GM12878 (cell line): ENCODE measurements around the gene ZFP64. TPM values are rescaled to one million over a fixed set of nuclear protein-coding genes. Genes with fewer than 3 reads are reported as not detected.

Experiments used
- ATAC-seq: fragments of 200-7000 bp; cut with Tn5 transposase; 3 replicates; pipeline ENCODE4 v1.9.1; 2020; ENCODE audit warnings: mild to moderate bottlenecking, moderate library complexity
- BruUV-seq: library from RNA; stranded (reverse); fragments of 400-500 nt; replicated peaks from 2 replicates; lab custom pipeline; 2021; lab: Mats Ljungman, UMichigan
- CTCF ChIA-PET: fragments of 300-600 bp; sonication (Branson Sonifier 250); formaldehyde crosslinking; extraction: SDS; loops from one replicate; lab custom pipeline; 2021; ENCODE audit warnings: inconsistent platforms; lab: Yijun Ruan, JAX
- POLR2A ChIA-PET: fragments of 350-600 bp; formaldehyde crosslinking; extraction: SDS; loops from one replicate; lab custom pipeline; 2021; ENCODE audit warnings: inconsistent platforms; lab: Charles Lee
- RAD21 ChIA-PET: fragments of 300-600 bp; sonication (Branson Sonifier 250); formaldehyde crosslinking; loops from one replicate; lab custom pipeline; 2023; ENCODE audit warnings: antibody characterized with exemption; ENCODE audit not compliant: unreplicated experiment; lab: Charles Lee
- SMC1A ChIA-PET: fragments of 300-600 bp; sonication (Branson Sonifier 250); formaldehyde crosslinking; loops from one replicate; lab custom pipeline; 2023; ENCODE audit not compliant: unreplicated experiment, uncharacterized antibody; lab: Charles Lee
- DNase-seq: peaks from one replicate; pipeline ENCODE4 v3.0.0-alpha.2; 2011; ENCODE audit warnings: low read depth, low spot score
- FAIRE-seq: peaks from 3 replicates; lab custom pipeline; 2011; peaks lifted over from hg19 to GRCh38; lab: Jason Lieb, UNC
- H2AFZ ChIP-seq: 2 replicates; pipeline ENCODE4 v1.6.0; 2011; ENCODE audit warnings: low read depth, low read length, control low read depth; ENCODE audit not compliant: control insufficient read depth
- H3K27ac ChIP-seq: 2 replicates; pipeline ENCODE4 v1.5.1; 2011; ENCODE audit warnings: control low read depth; ENCODE audit not compliant: control insufficient read depth, insufficient read depth
- H3K27me3 ChIP-seq, 2 experiments: replicated peaks in 1 of 2; 2 replicates each; pipeline versions ENCODE4 v1.6.0 to v1.6.1; 2011; ENCODE audit warnings: low read length in 1 of 2; ENCODE audit not compliant: control insufficient read depth in 2 of 2, insufficient read depth in 2 of 2
- H3K36me3 ChIP-seq, 2 experiments: 2 replicates each; pipeline ENCODE4 v1.5.1; 2011; ENCODE audit warnings: low read length in 1 of 2; ENCODE audit not compliant: control insufficient read depth in 2 of 2, insufficient read depth in 2 of 2
- H3K4me1 ChIP-seq: 2 replicates; pipeline ENCODE4 v1.6.1; 2011; ENCODE audit warnings: mild to moderate bottlenecking, low read length, moderate library complexity, mixed read lengths; ENCODE audit not compliant: control insufficient read depth, insufficient read depth
- H3K4me2 ChIP-seq: 2 replicates; pipeline ENCODE4 v1.6.0; 2011; ENCODE audit warnings: control low read depth; ENCODE audit not compliant: control insufficient read depth, insufficient read depth
- H3K4me3 ChIP-seq: fragments of 200-600 bp; sonication (generic); 2 replicates; pipeline ENCODE4 v1.5.1; 2016
- H3K79me2 ChIP-seq: 2 replicates; pipeline ENCODE4 v1.6.0; 2011; ENCODE audit warnings: low read length; ENCODE audit not compliant: control insufficient read depth, insufficient read depth
- H3K9ac ChIP-seq: 2 replicates; pipeline ENCODE4 v1.8.0; 2011; ENCODE audit warnings: low read length, control low read depth, mixed read lengths; ENCODE audit not compliant: control insufficient read depth, insufficient read depth
- H3K9me3 ChIP-seq: replicated peaks from 3 replicates; pipeline ENCODE4 v1.5.1; 2011; ENCODE audit warnings: mild to moderate bottlenecking, low read length; ENCODE audit not compliant: control insufficient read depth, insufficient read depth
- H4K20me1 ChIP-seq: 2 replicates; pipeline ENCODE4 v1.6.0; 2011; ENCODE audit not compliant: control insufficient read depth, insufficient read depth
- EED ChIP-seq: sonication (generic); IDR thresholded peaks from 2 replicates; pipeline ENCODE4 v1.6.1; 2016; ENCODE audit warnings: antibody characterized with exemption, low read depth
- KDM1A ChIP-seq: fragments of 200-600 bp; sonication (generic); IDR thresholded peaks from 2 replicates; pipeline ENCODE4 v1.6.1; 2016; ENCODE audit warnings: borderline replicate concordance
- MLLT1 ChIP-seq: fragments of 450-650 bp; IDR thresholded peaks from 2 replicates; pipeline ENCODE4 v1.6.1; 2016; ENCODE audit warnings: mild to moderate bottlenecking
- RAD51 ChIP-seq: fragments of 450-650 bp; IDR thresholded peaks from 2 replicates; pipeline ENCODE4 v1.6.1; 2016; ENCODE audit warnings: moderate library complexity, mild to moderate bottlenecking, inconsistent platforms
- SUPT20H ChIP-seq: IDR thresholded peaks from 2 replicates; pipeline ENCODE4 v1.6.1; 2011; ENCODE audit warnings: low read depth, mild to moderate bottlenecking, low read length, moderate library complexity, borderline replicate concordance; ENCODE audit not compliant: control insufficient read depth
- ZNF274 ChIP-seq: IDR thresholded peaks from one replicate; pipeline ENCODE4 v1.8.0; 2011; ENCODE audit not compliant: insufficient read length, insufficient read depth
- ZNF622 ChIP-seq: fragments of 450-650 bp; IDR thresholded peaks from 2 replicates; pipeline ENCODE4 v1.6.1; 2017; ENCODE audit warnings: mild to moderate bottlenecking, inconsistent platforms
- WGBS: methylation state at CpG from one replicate; pipeline ENCODE4 v1.1.6; 2016; ENCODE audit warnings: low lambda C conversion rate; ENCODE audit not compliant: insufficient replicate concordance, insufficient coverage; ENCODE audit errors: missing lambda C conversion rate; 5-methylcytosine and 5-hydroxymethylcytosine counted together
- in situ Hi-C: fragments of 300-500 bp; cut with MboI; formaldehyde crosslinking; loops from 9 replicates; pipeline ENCODE4 v1.14.3; 2018; ENCODE audit warnings: mixed read lengths
- intact Hi-C: fragments of 100-400 bp; cut with micrococcal nuclease; formaldehyde crosslinking; loops from one replicate; pipeline ENCODE4 v1.14.2; 2022; ENCODE audit not compliant: unreplicated experiment
- polyA plus RNA-seq, 11 experiments: library from polyadenylated mRNA; depleted of rRNA in 4 of 11; unstranded in 6 of 11; stranded (reverse) in 5 of 11; fragments of >200 nt; fragmentation: Nextera tagmentation in 4 of 11; fragmentation: Illumina TruSeq in 1 of 11; extraction: Ambion mirVana in 4 of 11; extraction: Trizol in 1 of 11; gene quantifications; 1 replicate in 1 of 11; 2 replicates in 10 of 11; pipeline versions ENCODE4 v1.2.1 to v1.2.3, GENCODE V29; 2011 to 2016; ENCODE audit warnings: inconsistent platforms in 2 of 11, missing spikeins in 2 of 11, low read depth in 1 of 11
- total RNA-seq, 4 experiments: library from RNA; depleted of rRNA in 3 of 4; stranded (reverse); fragments of >200 nt in 3 of 4; fragmentation: Illumina TruSeq in 1 of 4; extraction: Trizol in 1 of 4; gene quantifications; 2 replicates each; pipeline versions ENCODE4 v1.2.1 to v1.2.3, GENCODE V29; 2013 to 2021
- TF ChIP-seq, protein P1 (sequence below), 3 experiments: IDR thresholded peaks in 2 of 3; conservative IDR thresholded peaks in 1 of 3; 2 replicates each; pipeline ENCODE4 v1.5.1; 2011; ENCODE audit warnings: low read depth in 3 of 3, low read length in 3 of 3, mild to moderate bottlenecking in 3 of 3, control low read depth in 2 of 3, moderate library complexity in 2 of 3, inconsistent platforms in 1 of 3, mixed read lengths in 1 of 3; ENCODE audit not compliant: control insufficient read depth in 2 of 3, insufficient read depth in 1 of 3; ENCODE audit errors: extremely low read depth in 1 of 3
- TF ChIP-seq, protein P2 (sequence below): fragments of 450-650 bp; IDR thresholded peaks from 2 replicates; pipeline ENCODE4 v1.6.1; 2018; ENCODE audit warnings: borderline replicate concordance, mild to moderate bottlenecking; ENCODE audit not compliant: partially characterized antibody

ZFP64 gene
- total and polyA plus RNA-seq, 10 of the 15 experiments (the other 5 are each of a cell fraction or from before 2014, with no cell fraction given) = 2.3 to 21.8 (median 11.8) TPM

DNA sequence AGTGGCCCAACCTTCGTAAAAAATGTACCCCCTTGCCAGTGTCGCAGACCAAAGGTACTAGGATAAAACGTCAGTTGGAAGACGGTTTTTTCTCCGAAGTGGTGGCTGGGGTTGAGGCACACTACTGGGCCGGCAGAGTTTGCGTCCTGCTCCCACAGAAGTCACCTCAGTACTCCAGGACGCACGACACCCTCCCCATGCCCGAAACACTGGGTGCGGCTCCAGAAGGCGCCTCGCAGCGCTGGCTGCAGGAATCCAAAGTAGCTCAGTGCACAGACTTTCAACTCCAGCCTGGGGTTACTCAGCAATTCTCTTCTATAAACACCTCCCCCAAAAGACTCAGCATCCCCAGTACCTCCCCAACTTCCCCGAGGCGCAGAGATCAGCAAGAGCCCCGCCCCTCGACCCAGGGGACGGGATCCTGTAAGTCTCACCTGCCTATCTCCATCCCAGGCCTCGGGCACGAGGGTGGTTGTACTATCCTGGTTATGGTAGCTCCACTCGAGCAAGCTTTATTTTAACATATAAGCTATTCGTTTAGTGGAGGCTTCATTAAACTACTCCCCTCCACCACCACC is 88.2 kb downstream of the ZFP64 start:
- intact Hi-C loops = no loop called here
- ChIA-PET POLR2A (no interaction called here), SMC1A (no interaction called here), RAD21 (no interaction called here), CTCF (no interaction called here)
- H3K4me2 ChIP-seq = no peak overlapping the region
- H4K20me1 ChIP-seq = no peaks in the 10 kb centered on the region
- H3K9me3 ChIP-seq = no peaks in the 10 kb centered on the region
- H3K27me3 ChIP-seq = peaks cover 2 to 6% of the 10 kb centered on the region in 2 experiments; a peak in 3 of 4 replicates
- WGBS = 23% methylated on average over 23 of the region's 23 CpGs
- no peak overlapping the region for H3K27ac ChIP-seq
- FAIRE-seq = no peak
- no peaks in the 10 kb centered on the region for H3K79me2 ChIP-seq
- no peak overlapping the region for H3K9ac ChIP-seq
- H3K36me3 ChIP-seq = no peaks in the 10 kb centered on the region
- in situ Hi-C loops = no loop called here
- H3K4me3 ChIP-seq = no peak overlapping the region
- DNase-seq = no peak
- TF ChIP-seq SUPT20H = no peak
- TF ChIP-seq ZNF622 = no peak
- TF ChIP-seq, protein P1, sequence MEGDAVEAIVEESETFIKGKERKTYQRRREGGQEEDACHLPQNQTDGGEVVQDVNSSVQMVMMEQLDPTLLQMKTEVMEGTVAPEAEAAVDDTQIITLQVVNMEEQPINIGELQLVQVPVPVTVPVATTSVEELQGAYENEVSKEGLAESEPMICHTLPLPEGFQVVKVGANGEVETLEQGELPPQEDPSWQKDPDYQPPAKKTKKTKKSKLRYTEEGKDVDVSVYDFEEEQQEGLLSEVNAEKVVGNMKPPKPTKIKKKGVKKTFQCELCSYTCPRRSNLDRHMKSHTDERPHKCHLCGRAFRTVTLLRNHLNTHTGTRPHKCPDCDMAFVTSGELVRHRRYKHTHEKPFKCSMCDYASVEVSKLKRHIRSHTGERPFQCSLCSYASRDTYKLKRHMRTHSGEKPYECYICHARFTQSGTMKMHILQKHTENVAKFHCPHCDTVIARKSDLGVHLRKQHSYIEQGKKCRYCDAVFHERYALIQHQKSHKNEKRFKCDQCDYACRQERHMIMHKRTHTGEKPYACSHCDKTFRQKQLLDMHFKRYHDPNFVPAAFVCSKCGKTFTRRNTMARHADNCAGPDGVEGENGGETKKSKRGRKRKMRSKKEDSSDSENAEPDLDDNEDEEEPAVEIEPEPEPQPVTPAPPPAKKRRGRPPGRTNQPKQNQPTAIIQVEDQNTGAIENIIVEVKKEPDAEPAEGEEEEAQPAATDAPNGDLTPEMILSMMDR (IDR thresholded peaks at IDR 0.05 in 2 of 3, conservative IDR thresholded peaks at IDR 0.05 in 1 of 3; ENCODE audit: control insufficient read depth in 2 of 3, extremely low read depth in 1 of 3, insufficient read depth in 1 of 3, low read depth in 3 of 3, low read length in 3 of 3) = no peak
- TF ChIP-seq EED = no peak
- TF ChIP-seq, protein P2, sequence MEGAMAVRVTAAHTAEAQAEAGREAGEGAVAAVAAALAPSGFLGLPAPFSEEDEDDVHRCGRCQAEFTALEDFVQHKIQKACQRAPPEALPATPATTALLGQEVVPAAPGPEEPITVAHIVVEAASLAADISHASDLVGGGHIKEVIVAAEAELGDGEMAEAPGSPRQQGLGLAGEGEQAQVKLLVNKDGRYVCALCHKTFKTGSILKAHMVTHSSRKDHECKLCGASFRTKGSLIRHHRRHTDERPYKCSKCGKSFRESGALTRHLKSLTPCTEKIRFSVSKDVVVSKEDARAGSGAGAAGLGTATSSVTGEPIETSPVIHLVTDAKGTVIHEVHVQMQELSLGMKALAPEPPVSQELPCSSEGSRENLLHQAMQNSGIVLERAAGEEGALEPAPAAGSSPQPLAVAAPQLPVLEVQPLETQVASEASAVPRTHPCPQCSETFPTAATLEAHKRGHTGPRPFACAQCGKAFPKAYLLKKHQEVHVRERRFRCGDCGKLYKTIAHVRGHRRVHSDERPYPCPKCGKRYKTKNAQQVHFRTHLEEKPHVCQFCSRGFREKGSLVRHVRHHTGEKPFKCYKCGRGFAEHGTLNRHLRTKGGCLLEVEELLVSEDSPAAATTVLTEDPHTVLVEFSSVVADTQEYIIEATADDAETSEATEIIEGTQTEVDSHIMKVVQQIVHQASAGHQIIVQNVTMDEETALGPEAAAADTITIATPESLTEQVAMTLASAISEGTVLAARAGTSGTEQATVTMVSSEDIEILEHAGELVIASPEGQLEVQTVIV = no peak
- no peak for TF ChIP-seq ZNF274
- TF ChIP-seq KDM1A = no peak
- no peak for TF ChIP-seq MLLT1
- no peak for TF ChIP-seq RAD51
- no TSS peak for BruUV-seq
- peaks cover 8% of the 10 kb centered on the region; the same call in 1 of the 2 replicates for H3K4me1 ChIP-seq
- H2AFZ ChIP-seq = no peak overlapping the region
- no peak for ATAC-seq
